AG04450 (cell line): ENCODE results near the gene CHCHD1. TPM values are rescaled to one million over a fixed set of nuclear protein-coding genes. Genes with fewer than 3 reads are reported as not detected.

Source experiments
- CTCF ChIA-PET: fragments of 300-600, 350-600 bp; formaldehyde crosslinking; extraction: SDS; loops from one replicate; lab custom pipeline; 2022; ENCODE audit warnings: antibody characterized with exemption, inconsistent platforms; lab: Charles Lee
- POLR2A ChIA-PET: fragments of 350-600 bp; formaldehyde crosslinking; extraction: SDS; loops from one replicate; lab custom pipeline; 2021; ENCODE audit warnings: antibody characterized with exemption, inconsistent platforms; lab: Yijun Ruan, JAX
- DNase-seq: peaks from one replicate; pipeline ENCODE4 v3.0.0-alpha.2; 2011; ENCODE audit warnings: low read depth, low spot score
- H3K27ac ChIP-seq: one replicate; pipeline ENCODE4 v1.5.1; 2012; ENCODE audit warnings: low read depth, low read length, control low read depth
- H3K27me3 ChIP-seq: one replicate; pipeline ENCODE4 v1.6.0; 2012; ENCODE audit warnings: low read length; ENCODE audit not compliant: control insufficient read depth, insufficient read depth
- H3K4me3 ChIP-seq: 2 replicates; pipeline ENCODE4 v1.5.1; 2011; ENCODE audit warnings: mild to moderate bottlenecking, low read depth, low read length, control low read depth
- H3K9me3 ChIP-seq: 2 replicates; pipeline ENCODE4 v1.5.1; 2012; ENCODE audit warnings: low read length; ENCODE audit not compliant: control insufficient read depth, insufficient read depth
- CTCF ChIP-seq: IDR thresholded peaks from 2 replicates; pipeline ENCODE4 v1.5.1; 2011; ENCODE audit warnings: low read depth, low read length, control low read depth, inconsistent platforms
- polyA plus RNA-seq: library from polyadenylated mRNA; depleted of rRNA; stranded (reverse); fragments of >200 nt; gene quantifications from 2 replicates; pipeline ENCODE4 v1.2.3, GENCODE V29; 2011

CHCHD1 gene
- polyA plus RNA-seq, 1 experiment: 45.4 TPM

DNA sequence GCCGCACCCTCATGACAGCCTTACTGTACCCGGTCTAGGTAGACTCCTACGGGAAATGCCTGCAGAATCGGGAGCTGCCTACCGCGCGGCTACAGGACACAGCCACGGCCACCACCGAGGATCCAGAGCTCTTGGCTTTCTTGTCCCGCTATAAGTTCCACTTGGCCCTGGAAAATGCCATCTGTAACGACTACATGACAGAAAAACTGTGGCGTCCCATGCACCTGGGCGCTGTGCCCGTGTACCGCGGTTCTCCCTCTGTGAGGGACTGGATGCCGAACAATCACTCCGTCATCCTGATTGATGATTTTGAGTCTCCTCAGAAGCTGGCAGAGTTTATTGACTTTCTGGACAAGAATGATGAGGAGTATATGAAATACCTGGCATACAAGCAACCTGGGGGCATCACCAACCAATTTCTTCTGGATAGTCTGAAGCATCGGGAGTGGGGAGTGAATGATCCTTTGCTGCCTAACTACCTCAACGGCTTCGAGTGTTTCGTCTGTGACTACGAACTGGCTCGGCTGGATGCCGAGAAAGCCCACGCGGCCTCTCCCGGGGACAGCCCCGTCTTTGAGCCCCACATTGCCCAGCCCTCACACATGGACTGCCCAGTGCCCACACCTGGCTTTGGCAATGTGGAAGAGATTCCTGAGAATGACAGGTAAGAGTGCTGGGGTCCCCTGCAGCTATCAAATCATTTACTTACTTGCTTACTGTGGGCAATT is 8.5 kb upstream of the CHCHD1 start:
- DNase-seq: no peak
- Histone ChIP-seq H3K9me3 (no peaks in the 10 kb centered on the region; the same call in 1 of the 2 replicates), H3K27ac (peak overlapping the region; percentile 1), H3K4me3 (peak overlapping the region; percentile 80), H3K27me3 (no peaks in the 10 kb centered on the region)
- ChIA-PET CTCF (interaction anchor here (1.3 kb wide), 1 partner anchor 167 kb away, joined by 3 read pairs; no protein-coding TSS in a partner anchor), POLR2A (interaction anchor here (1.3 to 3.1 kb wide), 4 partner anchors 8 to 43 kb away, joined by 4 to 28 read pairs (median 12); partner anchors contain the start of genes CHCHD1 and SEC24C)
- no peak for TF ChIP-seq CTCF

- POLR2A ChIA-PET: no interaction called here
Observed at GRCh38 chr10:73774637-73775036, 7.2 kb upstream of the CHCHD1 start.

GRCh38 chr10:73779018-73779417 is 2.8 kb upstream of the CHCHD1 start:
- Histone ChIP-seq H3K27ac (no peak overlapping the region), H3K4me3 (no peak overlapping the region), H3K27me3 (no peaks in the 10 kb centered on the region), H3K9me3 (no peaks in the 10 kb centered on the region; the same call in 1 of the 2 replicates)
- no peak for DNase-seq
- CTCF ChIA-PET: no interaction called here
- no peak for TF ChIP-seq CTCF
- POLR2A ChIA-PET: no interaction called here

More at GRCh38 chr10:73774637-73775036, 7.2 kb upstream of the CHCHD1 start:
- CTCF ChIA-PET: no interaction called here
- H3K9me3 ChIP-seq: no peaks in the 10 kb centered on the region; the same call in 1 of the 2 replicates
- peak overlapping the region; percentile 80 for H3K4me3 ChIP-seq
- DNase-seq: no peak
- no peak overlapping the region for H3K27ac ChIP-seq
- no peaks in the 10 kb centered on the region for H3K27me3 ChIP-seq
- no peak for TF ChIP-seq CTCF

DNA sequence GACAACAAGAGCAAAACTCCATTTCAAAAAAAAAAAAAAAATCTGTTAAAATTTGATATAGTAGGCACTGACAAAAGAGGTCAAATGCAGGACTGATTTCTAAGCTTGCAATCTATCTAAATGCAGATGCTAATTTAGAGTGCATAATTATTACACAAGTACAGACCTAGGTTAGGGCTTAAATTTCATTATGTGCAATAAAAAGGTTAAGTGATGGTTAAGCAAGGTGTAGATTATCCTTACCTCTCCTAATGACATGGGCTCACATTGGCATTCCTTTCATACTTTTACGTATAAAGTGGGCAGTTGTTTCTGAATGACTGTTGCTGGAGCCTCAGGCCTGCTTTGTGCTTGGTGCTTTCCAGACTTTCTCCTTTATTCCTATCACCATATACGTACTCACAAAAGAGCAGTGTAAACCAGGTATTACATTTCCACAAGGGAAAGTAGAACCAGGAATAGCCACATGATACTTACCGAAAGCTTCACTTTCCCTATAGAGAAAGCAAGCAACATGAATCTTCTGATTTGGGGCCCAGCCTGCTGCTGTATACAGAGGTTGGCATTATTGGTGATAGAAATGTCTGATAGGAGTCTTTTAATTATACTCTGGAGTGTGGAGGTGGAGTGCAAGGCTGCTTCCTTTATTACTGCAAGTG is 2.2 kb upstream of the CHCHD1 start:
- ChIA-PET CTCF (interaction anchor here (0.6 to 0.7 kb wide), 2 partner anchors 99 to 249 kb away, joined by 4 to 5 read pairs; no protein-coding TSS in a partner anchor), POLR2A (no interaction called here)
- H3K27me3 ChIP-seq: no peaks in the 10 kb centered on the region
- TF ChIP-seq CTCF: no peak
- no peak for DNase-seq
- H3K27ac ChIP-seq: no peak overlapping the region
- H3K9me3 ChIP-seq: no peaks in the 10 kb centered on the region; the same call in 1 of the 2 replicates
- H3K4me3 ChIP-seq: no peak overlapping the region
